ENCODE results near the gene AMN1.

The AMN1 gene

GRCh38 chr12:31626270-31626995 is 102.4 kb downstream of the AMN1 start:
- Mint-ChIP-seq H3K27me3 (peaks cover 12% of the 10 kb centered on the region), H3K27ac (no peak overlapping the region), H3K4me1 (ENCODE audit: low read depth) (peaks cover 1% of the 10 kb centered on the region), H3K36me3 (ENCODE audit: low read depth) (no peaks in the 10 kb centered on the region), H3K4me3 (no peak overlapping the region), H3K9me3 (no peaks in the 10 kb centered on the region)
- intact Hi-C loops (cut with micrococcal nuclease) = no loop called here

DNA sequence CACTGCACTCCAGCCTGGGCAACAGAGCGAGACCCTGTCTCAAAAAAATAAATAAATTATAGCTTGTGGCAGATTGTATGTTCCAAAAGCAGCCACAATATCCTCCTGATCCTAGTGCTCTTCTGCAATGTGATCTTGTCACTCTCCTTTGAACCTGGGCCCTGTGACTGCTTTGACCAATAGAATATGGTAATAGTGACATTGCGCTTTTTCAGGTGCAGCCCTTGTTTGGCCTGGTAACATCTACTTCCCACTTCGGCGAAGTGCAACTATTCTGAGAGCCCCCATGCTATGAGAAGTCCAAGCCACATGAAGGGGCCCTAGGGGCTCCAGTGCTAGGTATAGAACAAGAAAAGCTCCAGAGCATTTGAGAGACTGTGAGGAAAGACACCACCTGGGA is 106.8 kb downstream of the AMN1 start:
- intact Hi-C loops (cut with micrococcal nuclease) = no loop called here
- no peaks in the 10 kb centered on the region for H3K9me3 Mint-ChIP-seq
- peaks cover 3% of the 10 kb centered on the region for H3K27me3 Mint-ChIP-seq
- no peak overlapping the region for H3K27ac Mint-ChIP-seq
- no peak overlapping the region for H3K4me3 Mint-ChIP-seq
- H3K4me1 Mint-ChIP-seq (ENCODE audit: low read depth) = no peaks in the 10 kb centered on the region
- no peaks in the 10 kb centered on the region for H3K36me3 Mint-ChIP-seq (ENCODE audit: low read depth)

Measured in dendritic cell treated with granulocyte-macrophage colony-stimulating factor and Interleukin-4, amounts not matched to agents 40 ng/mL and 50 ng/mL, for 4 days (primary cell).